A673 (cell line): ENCODE measurements around the gene ALDH3B1.

ENCODE experiments used
- EZH2 ChIP-seq: fragments of 200-600 bp; sonication (generic); IDR thresholded peaks from 2 replicates; pipeline ENCODE4 v1.6.1; 2017; ENCODE audit warnings: borderline replicate concordance, low read depth, mild to moderate bottlenecking, mixed read lengths, antibody characterized with exemption, low read length; ENCODE audit not compliant: poor library complexity, severe bottlenecking
- TF ChIP-seq, protein P1 (sequence below): fragments of 300-800, 200-600 bp; sonication (generic); conservative IDR thresholded peaks from 2 replicates; pipeline ENCODE4 v1.5.1; 2017; ENCODE audit warnings: low read depth, mild to moderate bottlenecking, antibody characterized with exemption, low read length, moderate library complexity, mixed read lengths

DNA sequence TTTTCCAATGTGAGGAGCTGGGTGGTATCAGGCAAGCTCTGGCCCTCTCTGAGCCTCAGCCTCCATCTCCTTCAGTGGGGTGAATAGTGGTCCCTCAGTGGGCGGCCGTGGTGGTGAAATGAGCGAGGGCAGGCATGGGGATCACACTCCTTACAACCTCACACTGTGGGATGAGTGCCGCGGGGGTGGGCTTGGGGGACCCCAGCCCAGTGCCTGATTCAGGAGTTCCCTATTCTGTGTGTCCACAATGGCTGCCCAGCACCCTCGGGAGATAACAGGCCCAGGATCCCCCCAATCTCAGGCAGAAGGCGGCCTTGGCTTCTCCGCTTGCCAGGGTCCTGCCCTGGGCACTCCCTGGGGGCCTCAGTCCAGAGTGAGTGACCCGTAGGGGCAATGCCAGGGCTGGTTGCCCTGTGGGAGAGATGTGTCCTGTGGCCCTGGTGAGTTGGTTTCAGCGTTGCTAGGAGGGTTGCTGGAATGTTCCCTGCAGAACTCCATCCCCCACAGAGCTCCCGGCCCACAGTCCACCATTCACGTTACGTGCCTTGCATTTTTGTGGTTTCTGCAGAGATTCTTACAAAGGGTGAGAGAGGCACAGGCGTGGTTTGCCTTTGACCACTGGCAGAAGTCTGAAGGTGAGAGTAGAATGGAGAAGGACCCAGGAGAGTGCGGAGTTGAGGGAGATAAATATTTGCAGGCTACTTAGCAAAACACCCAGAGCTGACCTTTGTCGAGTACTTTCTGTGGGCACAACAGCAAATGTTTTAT lies 2.9 kb downstream of the ALDH3B1 start:
- TF ChIP-seq EZH2 = no peak
- TF ChIP-seq, protein P1, sequence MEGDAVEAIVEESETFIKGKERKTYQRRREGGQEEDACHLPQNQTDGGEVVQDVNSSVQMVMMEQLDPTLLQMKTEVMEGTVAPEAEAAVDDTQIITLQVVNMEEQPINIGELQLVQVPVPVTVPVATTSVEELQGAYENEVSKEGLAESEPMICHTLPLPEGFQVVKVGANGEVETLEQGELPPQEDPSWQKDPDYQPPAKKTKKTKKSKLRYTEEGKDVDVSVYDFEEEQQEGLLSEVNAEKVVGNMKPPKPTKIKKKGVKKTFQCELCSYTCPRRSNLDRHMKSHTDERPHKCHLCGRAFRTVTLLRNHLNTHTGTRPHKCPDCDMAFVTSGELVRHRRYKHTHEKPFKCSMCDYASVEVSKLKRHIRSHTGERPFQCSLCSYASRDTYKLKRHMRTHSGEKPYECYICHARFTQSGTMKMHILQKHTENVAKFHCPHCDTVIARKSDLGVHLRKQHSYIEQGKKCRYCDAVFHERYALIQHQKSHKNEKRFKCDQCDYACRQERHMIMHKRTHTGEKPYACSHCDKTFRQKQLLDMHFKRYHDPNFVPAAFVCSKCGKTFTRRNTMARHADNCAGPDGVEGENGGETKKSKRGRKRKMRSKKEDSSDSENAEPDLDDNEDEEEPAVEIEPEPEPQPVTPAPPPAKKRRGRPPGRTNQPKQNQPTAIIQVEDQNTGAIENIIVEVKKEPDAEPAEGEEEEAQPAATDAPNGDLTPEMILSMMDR = no peak
